Psoas muscle (tissue), 8 donors: ENCODE measurements around the gene ZC3H12C. TPM values are rescaled to one million over a fixed set of nuclear protein-coding genes. Genes with fewer than 3 reads are reported as not detected.
A peak's percentile ranks its signal among the peaks of the same experiment; 100 is the strongest.
"Not testable (repeated sequence)": the region's sequence is repeated elsewhere in the genome, so short reads cannot be mapped to it uniquely, and the experiment has no call there.

Source experiments
- ATAC-seq, 4 donors: fragments of 200-7000 bp; cut with Tn5 transposase; one replicate each; pipeline ENCODE4 v1.9.1; 2020; ENCODE audit warnings: moderate library complexity in 3 of 4, mild to moderate bottlenecking in 2 of 4
- DNase-seq, 2 donors: peaks; one replicate each; pipeline ENCODE4 v3.0.0-alpha.2; 2020
- H3K27ac ChIP-seq: fragments of 200-600 bp; one replicate; pipeline ENCODE4 v1.8.0; 2022
- H3K27me3 ChIP-seq, 3 donors: fragments of 200-600 bp in 1 of 3; one replicate each; pipeline versions ENCODE4 v1.6.1 to v1.8.0; 2013 to 2022; ENCODE audit warnings: low read length in 2 of 3, mild to moderate bottlenecking in 2 of 3, moderate library complexity in 1 of 3; ENCODE audit not compliant: insufficient read depth in 3 of 3
- H3K36me3 ChIP-seq, 2 donors: fragments of 200-600 bp in 1 of 2; one replicate each; pipeline versions ENCODE4 v1.6.1 to v1.8.0; 2013 to 2022; ENCODE audit warnings: low read depth in 1 of 2, mild to moderate bottlenecking in 1 of 2, moderate library complexity in 1 of 2; ENCODE audit not compliant: insufficient read depth in 1 of 2
- H3K4me1 ChIP-seq: fragments of 200-600 bp; one replicate; pipeline ENCODE4 v1.8.0; 2022
- H3K4me3 ChIP-seq: fragments of 200-600 bp; one replicate; pipeline ENCODE4 v1.8.0; 2022; ENCODE audit warnings: mild to moderate bottlenecking
- H3K9me3 ChIP-seq: fragments of 200-600 bp; one replicate; pipeline ENCODE4 v1.8.0; 2022
- WGBS, 3 donors: extraction: QIAGEN DNeasy Blood & Tissue Kit; methylation state at CpG; one replicate each; pipeline versions ENCODE4 v1.1.6 to v1.1.7; 2013; 5-methylcytosine and 5-hydroxymethylcytosine counted together
- intact Hi-C, 2 donors: fragments of 100-400 bp; cut with DNase I; formaldehyde crosslinking; loops; one replicate each; pipeline versions ENCODE4 v1.11.0 to v1.14.2; 2022
- polyA plus RNA-seq, 3 donors: library from polyadenylated mRNA; stranded (reverse); fragments of 200-250 nt; gene quantifications; one replicate each; pipeline ENCODE4 v1.2.3, GENCODE V29; 2013
- total RNA-seq, 4 donors: library from RNA; stranded (reverse); fragmentation: NEBNext Ultra II Directional in 2 of 4; extraction: Animal tissue kit (Norgen Biotek cat#: 25700) in 2 of 4; gene quantifications; one replicate each; pipeline versions ENCODE4 v1.2.1 to v1.2.4, GENCODE V29; 2021 to 2023
- TF ChIP-seq, protein P1 (sequence below): fragments of 200-600 bp; IDR thresholded peaks from one replicate; pipeline ENCODE4 v1.8.0; 2022; ENCODE audit warnings: antibody characterized with exemption
- donor health status: healthy with polysubstance abuse.
- donor health status: DM: no; HTN: no; CAD: no; lungs with moderate emphysema.
- donor health status: Bipolar disorder and iron deficiency.
- donor health status: healthy.
- donor health status: DM: yes; HTN: yes; CAD: no.
- donor health status: DM: no; HTN: no; CAD: no.
- donor health status: DM: no; HTN: no; CAD: no.
- donor health status: DM: yes; HTN: yes; CAD: no.

Gene ZC3H12C
- total and polyA plus RNA-seq, 7 donors, result 2.3 to 27.4 (median 17.5) TPM

DNA sequence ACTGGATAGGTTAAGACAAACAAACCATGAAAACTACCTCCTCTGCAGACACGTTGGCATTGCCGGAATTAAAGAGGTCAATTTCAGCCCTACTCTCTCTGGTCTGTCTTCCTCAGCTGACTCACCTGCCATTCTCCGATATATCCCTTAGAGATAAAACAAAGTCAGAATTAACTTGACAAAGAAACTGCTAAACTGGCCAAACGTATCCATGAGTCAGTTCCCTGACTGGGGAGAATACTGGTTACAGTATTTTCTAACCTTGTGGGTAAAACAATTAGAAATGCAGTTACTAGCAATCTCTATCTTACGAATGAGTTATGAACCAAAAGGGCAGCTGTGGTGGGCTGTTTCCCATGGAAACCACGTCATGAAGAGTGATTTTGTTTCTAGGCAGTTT is 107.0 kb downstream of the ZC3H12C start:
- Histone ChIP-seq H3K27ac (no peak overlapping the region), H3K4me1 (no peaks in the 10 kb centered on the region), H3K36me3 (no peaks in the 10 kb centered on the region), H3K4me3 (no peak overlapping the region), H3K9me3 (no peaks in the 10 kb centered on the region), H3K27me3 (no peaks in the 10 kb centered on the region)
- 78 to 89% (median 87%) methylated on average over 6 of the region's 6 CpGs for WGBS, 3 donors
- DNase-seq (no peak), ATAC-seq (no peak)
- TF ChIP-seq, protein P1, sequence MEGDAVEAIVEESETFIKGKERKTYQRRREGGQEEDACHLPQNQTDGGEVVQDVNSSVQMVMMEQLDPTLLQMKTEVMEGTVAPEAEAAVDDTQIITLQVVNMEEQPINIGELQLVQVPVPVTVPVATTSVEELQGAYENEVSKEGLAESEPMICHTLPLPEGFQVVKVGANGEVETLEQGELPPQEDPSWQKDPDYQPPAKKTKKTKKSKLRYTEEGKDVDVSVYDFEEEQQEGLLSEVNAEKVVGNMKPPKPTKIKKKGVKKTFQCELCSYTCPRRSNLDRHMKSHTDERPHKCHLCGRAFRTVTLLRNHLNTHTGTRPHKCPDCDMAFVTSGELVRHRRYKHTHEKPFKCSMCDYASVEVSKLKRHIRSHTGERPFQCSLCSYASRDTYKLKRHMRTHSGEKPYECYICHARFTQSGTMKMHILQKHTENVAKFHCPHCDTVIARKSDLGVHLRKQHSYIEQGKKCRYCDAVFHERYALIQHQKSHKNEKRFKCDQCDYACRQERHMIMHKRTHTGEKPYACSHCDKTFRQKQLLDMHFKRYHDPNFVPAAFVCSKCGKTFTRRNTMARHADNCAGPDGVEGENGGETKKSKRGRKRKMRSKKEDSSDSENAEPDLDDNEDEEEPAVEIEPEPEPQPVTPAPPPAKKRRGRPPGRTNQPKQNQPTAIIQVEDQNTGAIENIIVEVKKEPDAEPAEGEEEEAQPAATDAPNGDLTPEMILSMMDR, result no peak
- intact Hi-C loops, result loop anchor here (2.0 to 10.0 kb wide), 5 partner anchors 177 to 1035 kb away; no protein-coding TSS in a partner anchor

DNA sequence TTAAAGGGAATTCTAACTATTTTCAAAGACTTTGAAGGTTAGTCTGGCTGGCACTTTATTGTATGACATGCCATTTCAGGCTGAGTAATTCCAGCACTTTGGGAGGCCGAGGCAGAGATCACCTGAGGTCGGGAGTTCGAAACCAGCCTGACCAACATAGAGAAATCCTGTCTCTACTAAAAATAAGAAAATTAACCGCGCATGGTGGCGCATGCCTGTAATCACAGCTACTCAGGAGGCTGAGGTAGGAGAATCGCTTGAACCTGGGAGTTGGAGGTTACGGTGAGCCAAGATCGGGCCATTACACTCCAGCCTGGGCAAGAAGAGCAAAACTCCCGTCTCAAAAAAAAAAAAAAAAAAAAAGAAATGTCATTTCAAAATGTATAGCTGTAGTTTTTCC is 107.6 kb downstream of the ZC3H12C start:
- H3K36me3 ChIP-seq, result no peaks in the 10 kb centered on the region
- H3K27ac ChIP-seq, result no peak overlapping the region
- 90 to 91% (median 91%) methylated on average over 10 of the region's 10 CpGs for WGBS, 3 donors
- DNase-seq (no peak), ATAC-seq (no peak)
- H3K27me3 ChIP-seq, result no peaks in the 10 kb centered on the region
- intact Hi-C loops, result loop anchor here (2.0 to 10.0 kb wide), 5 partner anchors 176 to 1034 kb away; no protein-coding TSS in a partner anchor
- no peaks in the 10 kb centered on the region for H3K9me3 ChIP-seq
- H3K4me1 ChIP-seq, result no peaks in the 10 kb centered on the region
- TF ChIP-seq, protein P1, result no peak
- no peak overlapping the region for H3K4me3 ChIP-seq

DNA sequence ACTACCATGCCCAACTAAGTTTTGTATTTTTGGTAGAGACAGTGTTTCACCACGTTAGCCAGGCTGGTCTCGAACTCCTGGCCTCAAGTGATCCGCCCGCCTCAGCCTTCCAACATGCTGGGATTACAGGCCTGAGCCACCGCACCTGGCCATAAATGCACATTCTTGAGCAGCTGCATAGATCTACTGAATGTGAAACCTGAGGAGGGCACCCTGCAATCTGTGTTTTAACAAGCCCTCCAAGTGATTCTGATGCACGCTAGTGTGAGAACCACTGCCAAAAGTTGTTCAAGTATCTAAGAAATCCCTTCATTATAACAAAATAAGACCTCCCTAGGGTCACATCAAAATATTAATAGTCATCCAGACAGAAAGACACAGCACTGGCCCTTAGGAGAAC is 113.9 kb downstream of the ZC3H12C start:
- TF ChIP-seq, protein P1, result no peak
- 65 to 72% (median 66%) methylated on average over 6 of the region's 6 CpGs for WGBS, 3 donors
- Histone ChIP-seq H3K4me1 (no peaks in the 10 kb centered on the region), H3K4me3 (no peak overlapping the region), H3K27ac (no peak overlapping the region), H3K36me3 (no peaks in the 10 kb centered on the region), H3K9me3 (no peaks in the 10 kb centered on the region), H3K27me3 (no peaks in the 10 kb centered on the region)
- intact Hi-C loops, result loop anchor here (10.0 kb wide), 2 partner anchors 1018 to 1028 kb away; no protein-coding TSS in a partner anchor
- DNase-seq, result no peak
- no peak for ATAC-seq

DNA sequence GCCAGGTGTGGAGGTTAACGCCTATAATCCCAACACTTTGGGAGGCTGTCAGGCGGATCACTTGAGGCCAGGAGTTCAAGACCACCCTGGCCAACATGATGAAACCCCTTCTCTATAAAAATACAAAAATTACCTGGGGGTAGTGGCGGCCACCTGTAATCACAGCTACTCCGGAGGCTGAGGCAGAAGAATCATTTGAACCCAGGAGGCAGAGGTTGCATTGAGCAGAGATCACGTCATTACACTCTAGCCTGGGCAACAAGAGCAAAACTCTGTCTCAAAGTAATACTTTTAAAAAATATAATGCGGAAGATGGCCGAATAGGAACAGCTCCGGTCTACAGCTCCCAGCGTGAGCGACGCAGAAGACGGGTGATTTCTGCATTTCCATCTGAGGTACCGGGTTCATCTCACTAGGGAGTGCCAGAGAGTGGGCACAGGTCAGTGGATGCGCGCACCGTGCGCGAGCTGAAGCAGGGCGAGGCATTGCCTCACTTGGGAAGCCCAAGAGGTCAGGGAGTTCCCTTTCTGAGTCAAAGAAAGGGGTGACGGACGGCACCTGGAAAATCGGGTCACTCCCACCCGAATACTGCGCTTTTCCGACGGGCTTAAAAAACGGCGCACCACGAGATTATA is 115.6 kb downstream of the ZC3H12C start:
- not testable (repeated sequence) for H3K27me3 ChIP-seq, H3K9me3 ChIP-seq, H3K4me1 ChIP-seq, DNase-seq, H3K27ac ChIP-seq, H3K36me3 ChIP-seq, ATAC-seq
- H3K4me3 ChIP-seq, result peak overlapping the region; percentile 36
- 65 to 72% (median 69%) methylated on average over 22 to 27 of the region's 29 CpGs for WGBS, 3 donors
- intact Hi-C loops, result loop anchor here (10.0 kb wide), 2 partner anchors 1016 to 1026 kb away; no protein-coding TSS in a partner anchor

DNA sequence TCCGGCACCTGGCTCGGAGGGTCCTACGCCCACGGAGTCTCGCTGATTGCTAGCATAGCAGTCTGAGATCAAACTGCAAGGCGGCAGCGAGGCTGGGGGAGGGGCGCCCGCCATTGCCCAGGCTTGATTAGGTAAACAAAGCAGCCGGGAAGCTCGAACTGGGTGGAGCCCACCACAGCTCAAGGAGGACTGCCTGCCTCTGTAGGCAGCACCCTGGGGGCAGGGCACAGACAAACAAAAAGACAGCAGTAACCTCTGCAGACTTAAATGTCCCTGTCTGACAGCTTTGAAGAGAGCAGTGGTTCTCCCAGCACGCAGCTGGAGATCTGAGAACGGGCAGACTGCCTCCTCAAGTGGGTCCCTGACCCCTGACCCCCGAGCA is 116.1 kb downstream of the ZC3H12C start:
- H3K36me3 ChIP-seq, DNase-seq, H3K27me3 ChIP-seq, ATAC-seq, H3K9me3 ChIP-seq, H3K27ac ChIP-seq, H3K4me1 ChIP-seq: not testable (repeated sequence)
- intact Hi-C loops, result loop anchor here (10.0 kb wide), 2 partner anchors 1015 to 1025 kb away; no protein-coding TSS in a partner anchor
- WGBS, 3 donors, result 0 to 25% (median 10%) methylated on average over 1 to 9 of the region's 14 CpGs
- peak overlapping the region; percentile 36 for H3K4me3 ChIP-seq
